ENCODE data around the gene ANO1. TPM values are rescaled to one million over a fixed set of nuclear protein-coding genes. Genes with fewer than 3 reads are reported as not detected.
A peak's percentile ranks its signal among the peaks of the same experiment; 100 is the strongest.

Gene ANO1
- polyA plus RNA-seq, 1 donor (not counting 4 experiments of a cell fraction or from before 2014, with no cell fraction given) = 45.2 TPM

DNA sequence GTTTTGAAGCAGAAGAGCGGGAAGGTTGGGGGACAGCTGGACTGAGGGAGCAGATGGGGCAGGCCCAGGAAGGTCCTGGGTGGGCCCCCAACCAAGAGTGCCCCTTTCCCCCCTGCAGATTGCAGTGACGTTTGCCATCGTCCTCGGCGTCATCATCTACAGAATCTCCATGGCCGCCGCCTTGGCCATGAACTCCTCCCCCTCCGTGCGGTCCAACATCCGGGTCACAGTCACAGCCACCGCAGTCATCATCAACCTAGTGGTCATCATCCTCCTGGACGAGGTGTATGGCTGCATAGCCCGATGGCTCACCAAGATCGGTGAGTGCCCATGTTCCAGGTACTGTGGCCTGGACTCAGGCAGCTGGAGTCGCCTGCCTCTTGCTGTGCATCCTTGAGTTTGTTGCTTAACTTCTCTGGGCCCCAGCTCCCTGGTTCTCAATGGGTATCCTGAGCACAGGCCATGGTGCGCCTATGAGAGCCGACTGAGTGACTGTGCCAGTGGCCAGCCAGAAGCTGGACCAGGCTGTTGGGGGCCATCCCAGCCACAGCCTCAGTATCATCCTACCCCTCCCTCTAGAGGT, 83.0 kb downstream of the ANO1 start:
- Histone ChIP-seq H4K20me1 (ENCODE audit: control insufficient read depth, extremely low read depth, insufficient read depth, low read length) (no peaks in the 10 kb centered on the region), H3K36me3 (ENCODE audit: control insufficient read depth in 2 of 2, extremely low read depth in 1 of 2, insufficient read depth in 2 of 2, low read length in 2 of 2) (peaks cover 0 to 8% of the 10 kb centered on the region in 2 experiments), H3K27me3 (ENCODE audit: control insufficient read depth, extremely low read depth, insufficient read depth, low read length) (no peaks in the 10 kb centered on the region), H3K9me3 (ENCODE audit: control insufficient read depth, low read depth, low read length) (no peaks in the 10 kb centered on the region), H3K4me2 (ENCODE audit: control insufficient read depth, extremely low read depth, insufficient read depth, low read depth, low read length) (no peak overlapping the region), H2AFZ (ENCODE audit: control insufficient read depth, low read length) (no peak overlapping the region), H3K4me1 (ENCODE audit: control insufficient read depth, extremely low read depth, insufficient read depth, low read length) (peaks cover 33% of the 10 kb centered on the region), H3K79me2 (ENCODE audit: control insufficient read depth, insufficient read depth, low read length) (no peaks in the 10 kb centered on the region), H3K27ac (ENCODE audit: control insufficient read depth, insufficient read depth, low read length) (peak overlapping the region; percentile 81), H3K9me1 (ENCODE audit: control insufficient read depth, extremely low read depth, insufficient read depth, low read length) (no peaks in the 10 kb centered on the region), H3K4me3 (ENCODE audit: control insufficient read depth in 2 of 3, extremely low read depth in 1 of 3, insufficient read depth in 2 of 3, low read depth in 1 of 3, low read length in 3 of 3) (no peak overlapping the region), H3K9ac (ENCODE audit: control insufficient read depth, extremely low read depth, insufficient read depth, low read length) (peak overlapping the region; percentile 78)
- dilution Hi-C loops (cut with MboI; ENCODE audit: extremely low pct_ligation_motif_present, low sequenced_read_pairs) = no loop called here
- no peak for DNase-seq (ENCODE audit: low read depth, low spot score)
- no peak for TF ChIP-seq EZH2 (IDR thresholded peaks at IDR 0.05; ENCODE audit: low read length)
- TF ChIP-seq, protein P1, sequence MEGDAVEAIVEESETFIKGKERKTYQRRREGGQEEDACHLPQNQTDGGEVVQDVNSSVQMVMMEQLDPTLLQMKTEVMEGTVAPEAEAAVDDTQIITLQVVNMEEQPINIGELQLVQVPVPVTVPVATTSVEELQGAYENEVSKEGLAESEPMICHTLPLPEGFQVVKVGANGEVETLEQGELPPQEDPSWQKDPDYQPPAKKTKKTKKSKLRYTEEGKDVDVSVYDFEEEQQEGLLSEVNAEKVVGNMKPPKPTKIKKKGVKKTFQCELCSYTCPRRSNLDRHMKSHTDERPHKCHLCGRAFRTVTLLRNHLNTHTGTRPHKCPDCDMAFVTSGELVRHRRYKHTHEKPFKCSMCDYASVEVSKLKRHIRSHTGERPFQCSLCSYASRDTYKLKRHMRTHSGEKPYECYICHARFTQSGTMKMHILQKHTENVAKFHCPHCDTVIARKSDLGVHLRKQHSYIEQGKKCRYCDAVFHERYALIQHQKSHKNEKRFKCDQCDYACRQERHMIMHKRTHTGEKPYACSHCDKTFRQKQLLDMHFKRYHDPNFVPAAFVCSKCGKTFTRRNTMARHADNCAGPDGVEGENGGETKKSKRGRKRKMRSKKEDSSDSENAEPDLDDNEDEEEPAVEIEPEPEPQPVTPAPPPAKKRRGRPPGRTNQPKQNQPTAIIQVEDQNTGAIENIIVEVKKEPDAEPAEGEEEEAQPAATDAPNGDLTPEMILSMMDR (optimal IDR thresholded peaks at IDR 0.05 in 1 of 3, IDR thresholded peaks at IDR 0.05 in 1 of 3, conservative IDR thresholded peaks at IDR 0.05 in 1 of 3; ENCODE audit: extremely low read depth in 1 of 3, insufficient read depth in 2 of 3, low read length in 3 of 3) = no peak
- no peak for FAIRE-seq

DNA sequence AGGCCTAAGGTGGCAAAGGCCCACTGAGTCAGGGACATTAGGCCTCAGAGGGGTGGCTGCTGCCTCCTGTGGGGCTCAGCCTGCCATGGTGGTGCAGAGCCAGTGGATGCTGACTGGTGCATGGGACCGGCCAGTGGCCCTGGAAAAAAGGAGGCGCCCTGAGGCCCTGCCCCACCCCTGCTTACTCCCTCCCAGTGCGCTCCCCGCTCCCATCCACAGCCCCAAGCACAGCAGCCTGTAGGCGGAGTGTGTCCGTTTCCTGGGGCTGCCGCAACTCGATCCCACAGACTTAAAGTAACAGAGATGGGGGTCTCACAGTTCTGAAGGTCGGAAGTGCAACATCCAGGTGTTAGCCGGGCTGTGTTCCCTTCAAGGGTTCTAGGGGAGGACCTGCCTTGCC, 86.6 kb downstream of the ANO1 start:
- dilution Hi-C loops (cut with MboI; ENCODE audit: extremely low pct_ligation_motif_present, low sequenced_read_pairs) = no loop called here
- Histone ChIP-seq H4K20me1 (ENCODE audit: control insufficient read depth, extremely low read depth, insufficient read depth, low read length) (no peaks in the 10 kb centered on the region), H3K4me3 (ENCODE audit: control insufficient read depth in 2 of 3, extremely low read depth in 1 of 3, insufficient read depth in 2 of 3, low read depth in 1 of 3, low read length in 3 of 3) (no peak overlapping the region), H3K4me1 (ENCODE audit: control insufficient read depth, extremely low read depth, insufficient read depth, low read length) (peaks cover 14% of the 10 kb centered on the region), H3K36me3 (ENCODE audit: control insufficient read depth in 2 of 2, extremely low read depth in 1 of 2, insufficient read depth in 2 of 2, low read length in 2 of 2) (peaks cover 0 to 11% of the 10 kb centered on the region in 2 experiments), H2AFZ (ENCODE audit: control insufficient read depth, low read length) (no peak overlapping the region), H3K9me1 (ENCODE audit: control insufficient read depth, extremely low read depth, insufficient read depth, low read length) (no peaks in the 10 kb centered on the region), H3K9ac (ENCODE audit: control insufficient read depth, extremely low read depth, insufficient read depth, low read length) (no peak overlapping the region), H3K27me3 (ENCODE audit: control insufficient read depth, extremely low read depth, insufficient read depth, low read length) (no peaks in the 10 kb centered on the region), H3K4me2 (ENCODE audit: control insufficient read depth, extremely low read depth, insufficient read depth, low read depth, low read length) (no peak overlapping the region), H3K9me3 (ENCODE audit: control insufficient read depth, low read depth, low read length) (no peaks in the 10 kb centered on the region), H3K27ac (ENCODE audit: control insufficient read depth, insufficient read depth, low read length) (no peak overlapping the region), H3K79me2 (ENCODE audit: control insufficient read depth, insufficient read depth, low read length) (no peaks in the 10 kb centered on the region)
- no peak for FAIRE-seq
- TF ChIP-seq EZH2 (IDR thresholded peaks at IDR 0.05; ENCODE audit: low read length) = no peak
- TF ChIP-seq, protein P1 (optimal IDR thresholded peaks at IDR 0.05 in 1 of 3, IDR thresholded peaks at IDR 0.05 in 1 of 3, conservative IDR thresholded peaks at IDR 0.05 in 1 of 3; ENCODE audit: extremely low read depth in 1 of 3, insufficient read depth in 2 of 3, low read length in 3 of 3) = no peak
- DNase-seq (ENCODE audit: low read depth, low spot score) = no peak

Measured in keratinocyte (primary cell).